ENCODE results near the gene GPC6.

Gene GPC6

DNA sequence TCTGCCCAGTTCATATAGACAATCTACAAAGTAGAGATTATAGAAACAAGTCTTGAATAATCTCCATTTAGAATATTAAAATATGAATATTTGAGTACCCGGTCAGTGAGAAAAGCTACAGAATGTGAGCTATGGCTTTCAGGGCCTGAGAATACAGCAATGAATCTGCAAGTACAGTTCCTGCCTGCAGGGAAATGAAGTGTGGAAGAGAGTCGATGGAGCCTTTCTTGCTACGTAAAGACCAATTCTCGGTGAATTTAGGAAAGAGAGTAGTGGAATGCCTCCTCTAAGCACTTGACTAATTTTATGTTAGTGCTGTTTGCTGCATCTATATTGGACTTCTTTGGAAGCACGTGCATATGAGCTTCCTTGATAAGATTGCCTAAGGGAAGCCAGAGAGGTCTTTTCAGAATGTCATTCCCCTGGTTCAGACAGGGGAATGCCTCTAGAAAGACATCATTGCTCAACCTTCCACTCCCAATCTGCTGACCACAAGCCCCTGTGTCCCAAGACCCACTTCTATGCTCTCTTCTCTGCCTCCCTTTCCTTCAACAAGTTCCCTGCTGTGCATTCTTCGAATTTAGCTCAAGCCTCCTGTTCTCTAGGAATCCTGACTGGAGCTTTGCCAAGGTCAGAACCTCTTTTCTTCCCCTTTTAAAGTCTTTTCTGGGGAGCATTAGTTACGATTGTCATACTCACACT lies 41.9 kb downstream of the GPC6 start:
- no peak for DNase-seq (ENCODE audit: low spot score)

GRCh38 chr13:93270769-93271742 lies 44.4 kb downstream of the GPC6 start:
- no peak for DNase-seq (ENCODE audit: low spot score)

DNA sequence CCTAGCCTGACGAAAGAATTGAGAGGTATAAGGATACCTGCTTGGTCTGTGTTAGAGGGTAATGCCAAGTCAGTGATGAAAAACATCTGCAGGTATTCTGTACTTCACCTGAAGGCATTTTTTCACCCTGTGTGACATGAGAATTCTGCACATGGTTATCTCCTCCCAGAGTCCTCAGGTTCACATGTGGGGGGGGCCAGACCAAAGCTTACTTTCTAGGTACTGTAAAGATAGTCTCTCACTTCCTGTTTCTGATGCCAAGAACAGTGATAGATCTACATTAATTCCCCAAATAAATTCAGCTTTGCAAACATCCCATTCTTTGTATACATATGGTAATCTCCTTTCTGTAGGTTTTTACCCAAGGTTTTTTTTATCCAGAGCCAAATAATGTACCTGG lies 53.4 kb downstream of the GPC6 start:
- no peak for DNase-seq (ENCODE audit: low spot score)

DNA sequence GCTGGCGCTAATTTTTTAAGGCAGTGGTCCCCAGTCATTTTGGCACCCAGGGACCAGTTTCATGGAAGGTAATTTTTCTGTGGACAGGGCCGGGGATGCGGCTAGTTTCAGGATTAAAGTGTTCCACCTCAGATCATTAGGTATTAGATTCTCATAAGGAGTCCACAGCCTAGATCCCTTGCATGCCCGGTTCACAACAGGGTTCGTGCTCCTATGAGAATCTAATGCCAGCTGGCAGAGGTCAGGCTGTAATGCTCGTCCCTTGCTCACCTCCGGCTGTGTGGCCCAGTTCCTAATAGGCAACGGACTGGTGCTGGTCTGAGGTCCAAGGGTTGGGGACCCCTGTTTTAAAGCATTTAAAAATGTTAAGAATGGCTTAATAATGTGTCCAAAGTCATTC lies 54.1 kb downstream of the GPC6 start:
- no peak for DNase-seq (ENCODE audit: low spot score)

GRCh38 chr13:93283255-93283654 lies 56.6 kb downstream of the GPC6 start:
- DNase-seq (ENCODE audit: low spot score) = no peak

- no peak for DNase-seq (ENCODE audit: low spot score)
Measured at GRCh38 chr13:93284064-93284463, 57.5 kb downstream of the GPC6 start.

GRCh38 chr13:93286047-93286446 lies 59.4 kb downstream of the GPC6 start:
- no peak for DNase-seq (ENCODE audit: low spot score)

DNA sequence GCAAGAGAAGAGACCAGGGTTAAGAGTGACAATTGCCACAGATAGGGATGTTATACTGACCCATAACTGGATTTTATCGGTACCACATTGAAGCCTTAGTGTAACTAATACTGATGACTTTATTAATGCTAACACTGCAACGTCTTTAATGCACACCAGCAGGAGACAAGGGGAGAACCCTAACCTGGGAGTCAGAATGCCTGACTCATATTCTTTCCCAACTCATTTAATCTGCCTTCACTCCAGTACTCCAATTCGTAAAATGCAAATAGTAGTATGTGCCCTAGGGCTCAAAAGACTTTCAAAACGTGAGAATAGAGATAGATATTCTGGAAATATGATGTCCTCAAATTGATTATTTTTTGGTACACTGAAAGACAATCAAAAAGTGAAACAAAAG lies 62.4 kb downstream of the GPC6 start:
- no peak for DNase-seq (ENCODE audit: low spot score)

DNA sequence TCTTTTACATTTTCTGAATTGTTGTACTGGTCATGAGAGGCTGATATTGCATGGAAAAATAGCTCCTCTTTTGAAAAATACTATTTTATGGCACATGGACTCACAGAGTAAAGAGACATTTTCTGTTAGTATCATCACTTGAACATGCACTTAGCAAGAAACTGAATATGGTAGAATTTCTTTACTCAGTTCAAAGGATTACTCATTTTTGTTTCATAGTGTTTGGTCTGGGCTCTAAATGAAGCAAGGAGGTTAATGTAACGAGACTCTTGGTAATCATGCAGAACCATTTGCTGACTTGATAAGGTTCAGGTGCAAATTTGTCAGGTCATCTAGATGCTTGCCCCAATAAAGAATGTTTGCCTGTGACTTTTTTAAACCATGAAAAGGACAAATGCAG lies 63.2 kb downstream of the GPC6 start:
- no peak for DNase-seq (ENCODE audit: low spot score)

GRCh38 chr13:93290503-93290902 lies 63.9 kb downstream of the GPC6 start:
- no peak for DNase-seq (ENCODE audit: low spot score)

DNA sequence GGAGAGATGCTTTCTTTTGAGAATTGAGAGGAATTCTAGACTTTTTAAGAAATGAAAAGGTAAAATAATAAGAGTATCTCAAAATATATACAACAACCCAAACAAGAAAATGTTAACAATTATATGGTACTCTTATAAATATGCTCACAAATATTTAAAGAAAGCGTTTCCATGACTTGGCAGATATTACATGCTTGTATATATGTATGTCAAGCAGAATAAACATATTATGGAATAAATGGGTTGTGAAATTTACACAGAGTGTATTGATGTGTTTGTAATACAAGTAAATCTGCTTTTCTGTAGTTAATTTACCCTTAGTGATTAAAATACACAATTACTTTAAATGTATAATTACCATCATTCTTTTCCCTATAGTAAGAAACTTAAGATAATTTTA lies 65.8 kb downstream of the GPC6 start:
- DNase-seq (ENCODE audit: low spot score) = no peak

DNA sequence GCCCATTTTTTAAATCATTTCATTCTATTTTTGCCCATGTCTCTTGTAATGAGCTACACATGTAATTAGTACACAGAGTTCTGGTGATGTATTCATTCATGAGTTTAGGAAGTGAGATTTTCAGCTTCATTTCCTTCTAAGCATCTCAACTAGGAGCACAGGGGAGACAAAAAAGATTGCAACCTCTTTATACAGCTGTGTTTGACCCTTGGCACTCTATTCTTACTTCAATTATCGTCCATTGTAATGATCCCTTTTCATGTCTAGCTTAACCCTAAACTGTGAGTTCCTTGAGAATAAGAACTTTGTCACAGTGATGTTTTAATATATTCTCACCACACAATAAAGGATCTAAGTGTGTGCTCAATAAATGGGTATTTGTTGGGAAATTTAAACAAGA lies 67.1 kb downstream of the GPC6 start:
- DNase-seq (ENCODE audit: low spot score) = no peak

GRCh38 chr13:93296584-93296983 lies 70.0 kb downstream of the GPC6 start:
- no peak for DNase-seq (ENCODE audit: low spot score)

GRCh38 chr13:93298713-93299112 lies 72.1 kb downstream of the GPC6 start:
- no peak for DNase-seq (ENCODE audit: low spot score)

DNA sequence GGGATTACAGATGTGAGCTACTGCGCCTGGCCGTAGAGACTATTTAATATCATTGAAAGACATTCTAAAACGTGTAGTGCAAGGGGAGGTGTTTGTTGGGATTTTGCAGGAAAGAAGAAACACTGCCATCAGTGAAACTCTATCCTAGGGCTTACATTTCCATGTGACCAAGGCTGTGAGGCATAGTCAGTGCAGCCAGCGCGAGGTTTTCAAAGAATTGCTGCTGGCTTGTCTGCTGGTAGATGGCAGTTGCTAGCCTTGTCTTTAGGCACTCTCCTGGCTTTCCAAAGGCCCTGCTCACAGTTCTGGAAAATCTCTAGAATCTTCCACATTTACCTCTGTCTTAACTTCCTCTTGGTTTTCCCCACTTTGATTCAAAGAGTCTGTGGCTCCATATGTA lies 77.5 kb downstream of the GPC6 start:
- no peak for DNase-seq (ENCODE audit: low spot score)

- no peak for DNase-seq (ENCODE audit: low spot score)
Measured at GRCh38 chr13:93304868-93305613, 78.4 kb downstream of the GPC6 start.

DNA sequence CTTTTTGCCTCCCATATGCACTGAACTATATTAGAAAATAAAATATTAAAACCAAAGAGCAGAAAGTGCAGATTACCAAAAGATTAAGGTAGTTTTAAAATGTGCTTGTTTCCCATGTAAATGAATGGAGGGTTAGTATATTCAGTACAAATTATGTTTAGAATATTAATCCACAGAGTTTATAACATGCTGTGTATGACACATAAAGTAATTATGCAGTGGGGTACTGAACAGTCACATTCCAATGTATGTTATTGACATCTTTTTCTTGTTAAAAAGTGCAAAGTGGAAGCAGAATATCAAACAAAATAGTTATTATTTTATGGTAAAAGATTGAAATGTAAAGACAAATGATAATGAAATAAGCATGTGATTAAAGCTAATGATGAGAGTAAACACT lies 79.3 kb downstream of the GPC6 start:
- no peak for DNase-seq (ENCODE audit: low spot score)

- no peak for DNase-seq (ENCODE audit: low spot score)
Measured at GRCh38 chr13:93307136-93307535, 80.5 kb downstream of the GPC6 start.

DNA sequence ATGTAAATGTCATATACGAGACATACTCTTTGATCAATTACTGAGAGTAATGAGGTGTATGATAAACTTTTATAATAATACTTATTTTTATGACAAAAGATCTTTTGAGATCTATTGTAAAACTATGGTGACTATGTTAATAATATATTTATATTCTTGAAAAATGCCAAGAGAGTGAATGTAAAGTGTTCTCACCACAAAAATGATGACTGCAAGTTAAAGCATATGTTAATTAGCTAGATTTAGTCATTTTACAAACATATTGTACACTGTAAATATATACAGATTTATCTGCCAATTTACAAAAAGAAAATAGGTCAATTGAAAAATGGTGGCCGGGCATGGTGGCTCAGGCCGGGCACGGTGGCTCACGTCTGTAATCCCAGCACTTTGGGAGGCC lies 81.0 kb downstream of the GPC6 start:
- DNase-seq (ENCODE audit: low spot score) = no peak

GRCh38 chr13:93309886-93310523 lies 83.4 kb downstream of the GPC6 start:
- DNase-seq (ENCODE audit: low spot score) = no peak

DNA sequence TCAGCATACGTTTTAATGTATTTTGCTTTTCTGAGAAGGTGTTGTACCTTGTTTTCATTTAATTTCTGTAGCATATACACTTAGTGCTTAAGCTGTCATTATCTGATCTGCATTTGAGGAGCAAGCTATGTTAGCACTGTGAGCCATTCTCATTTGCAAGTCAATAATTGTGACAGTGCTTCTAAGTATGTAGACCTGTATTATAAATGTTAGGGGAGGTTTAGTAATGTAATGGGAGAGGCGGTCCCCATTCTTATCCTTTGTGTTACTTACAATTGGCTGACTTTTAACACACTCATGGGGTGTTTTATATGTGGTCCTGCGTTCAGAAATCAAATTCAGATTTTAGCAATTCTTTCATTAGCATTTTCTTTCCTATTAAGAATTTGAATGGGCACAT lies 90.2 kb downstream of the GPC6 start:
- no peak for DNase-seq (ENCODE audit: low spot score)

All from kidney capillary endothelial cell (primary cell).